H9 (cell line): Measurements from ENCODE around the gene ADAT3. TPM values are rescaled to one million over a fixed set of nuclear protein-coding genes. Genes with fewer than 3 reads are reported as not detected.

Experiments
- DNase-seq: peaks from one replicate; pipeline ENCODE4 v3.0.0-alpha.2; 2017
- H2AFZ ChIP-seq: one replicate; pipeline ENCODE4 v1.6.1; 2013; ENCODE audit warnings: mild to moderate bottlenecking, low read length, control low read depth, moderate library complexity
- H2AK5ac ChIP-seq: 2 replicates; pipeline ENCODE4 v1.6.1; 2013; ENCODE audit warnings: low read length, control low read depth, mixed read lengths; ENCODE audit not compliant: insufficient read length
- H2BK120ac ChIP-seq: one replicate; pipeline ENCODE4 v1.6.1; 2013; ENCODE audit warnings: low read depth, mild to moderate bottlenecking, low read length, control low read depth, inconsistent platforms; ENCODE audit not compliant: poor library complexity, severe bottlenecking
- H2BK12ac ChIP-seq: 2 replicates; pipeline ENCODE4 v1.6.1; 2013; ENCODE audit warnings: low read length, control low read depth, mixed read lengths, low read depth; ENCODE audit not compliant: insufficient read length
- H2BK15ac ChIP-seq: 2 replicates; pipeline ENCODE4 v1.6.1; 2013; ENCODE audit warnings: low read depth, low read length, control low read depth
- H2BK20ac ChIP-seq: one replicate; pipeline ENCODE4 v1.6.1; 2013; ENCODE audit warnings: low read depth, mild to moderate bottlenecking, low read length, control low read depth, inconsistent platforms; ENCODE audit not compliant: poor library complexity, severe bottlenecking
- H2BK5ac ChIP-seq: 2 replicates; pipeline ENCODE4 v1.6.1; 2013; ENCODE audit warnings: low read length, control low read depth, mixed read lengths; ENCODE audit not compliant: insufficient read length
- H3K14ac ChIP-seq: 2 replicates; pipeline ENCODE4 v1.6.1; 2013; ENCODE audit warnings: low read length, control low read depth; ENCODE audit not compliant: insufficient read depth
- H3K18ac ChIP-seq: 2 replicates; pipeline ENCODE4 v1.6.1; 2013; ENCODE audit warnings: low read depth, mild to moderate bottlenecking, mixed read lengths, low read length, control low read depth; ENCODE audit not compliant: insufficient read length
- H3K23ac ChIP-seq: 2 replicates; pipeline ENCODE4 v1.6.1; 2013; ENCODE audit warnings: low read length, control low read depth, mixed read lengths, low read depth; ENCODE audit not compliant: insufficient read length
- H3K23me2 ChIP-seq: 2 replicates; pipeline ENCODE4 v1.6.1; 2013; ENCODE audit warnings: low read depth, mild to moderate bottlenecking, mixed read lengths, low read length, control low read depth; ENCODE audit not compliant: insufficient read length, poor library complexity, severe bottlenecking
- H3K27ac ChIP-seq: 2 replicates; pipeline ENCODE4 v1.5.1; 2013; ENCODE audit warnings: low read length, control low read depth, mixed read lengths, low read depth; ENCODE audit not compliant: insufficient read length
- H3K27me3 ChIP-seq: 2 replicates; pipeline ENCODE4 v1.6.1; 2013; ENCODE audit warnings: low read length, control low read depth, inconsistent platforms; ENCODE audit not compliant: insufficient read depth
- H3K4ac ChIP-seq: 2 replicates; pipeline ENCODE4 v1.6.1; 2013; ENCODE audit warnings: low read depth, mild to moderate bottlenecking, control low read depth, inconsistent platforms, low read length, moderate library complexity
- H3K4me1 ChIP-seq: 2 replicates; pipeline ENCODE4 v1.6.1; 2013; ENCODE audit warnings: low read length, control low read depth, inconsistent platforms; ENCODE audit not compliant: insufficient read depth
- H3K4me2 ChIP-seq: 2 replicates; pipeline ENCODE4 v1.6.1; 2013; ENCODE audit warnings: low read length, control low read depth, mixed read lengths; ENCODE audit not compliant: insufficient read length, insufficient read depth
- H3K56ac ChIP-seq: 2 replicates; pipeline ENCODE4 v1.6.1; 2013; ENCODE audit warnings: low read depth, mild to moderate bottlenecking, mixed read lengths, low read length, control low read depth; ENCODE audit not compliant: insufficient read length
- H3K79me1 ChIP-seq: 2 replicates; pipeline ENCODE4 v1.6.1; 2013; ENCODE audit warnings: low read depth, mild to moderate bottlenecking, moderate library complexity, low read length, control low read depth, inconsistent platforms; ENCODE audit not compliant: insufficient read depth, poor library complexity, severe bottlenecking
- H3K79me2 ChIP-seq: 2 replicates; pipeline ENCODE4 v1.6.1; 2013; ENCODE audit warnings: low read length, control low read depth, inconsistent platforms; ENCODE audit not compliant: insufficient read depth
- H3K9ac ChIP-seq: 2 replicates; pipeline ENCODE4 v1.6.1; 2013; ENCODE audit warnings: low read length, control low read depth, mixed read lengths; ENCODE audit not compliant: insufficient read length; ENCODE audit errors: extremely low read depth
- H3K9me3 ChIP-seq: one replicate; pipeline ENCODE4 v1.6.1; 2013; ENCODE audit warnings: low read depth, low read length, inconsistent platforms; ENCODE audit not compliant: control insufficient read depth
- H3T11ph ChIP-seq: one replicate; pipeline ENCODE4 v1.6.1; 2013; ENCODE audit warnings: mild to moderate bottlenecking, low read length, control low read depth, inconsistent platforms
- H4K20me1 ChIP-seq: one replicate; pipeline ENCODE4 v1.6.1; 2013; ENCODE audit not compliant: control insufficient read depth, insufficient read length, insufficient read depth
- H4K5ac ChIP-seq: 2 replicates; pipeline ENCODE4 v1.6.1; 2013; ENCODE audit warnings: low read depth, mild to moderate bottlenecking, mixed read lengths, low read length, control low read depth; ENCODE audit not compliant: insufficient read length
- H4K8ac ChIP-seq: replicated peaks from 2 replicates; pipeline ENCODE4 v1.6.1; 2013; ENCODE audit warnings: low read length, control low read depth, mixed read lengths, low read depth; ENCODE audit not compliant: insufficient read length
- H4K91ac ChIP-seq: 2 replicates; pipeline ENCODE4 v1.6.1; 2013; ENCODE audit warnings: low read depth, mild to moderate bottlenecking, moderate library complexity, mixed read lengths, low read length, control low read depth; ENCODE audit not compliant: insufficient read length
- H3K27ac Mint-ChIP-seq, 3 experiments: 2 replicates in 2 of 3; 3 replicates in 1 of 3; pipeline ENCODE4 v1.8.0; 2020 to 2021; ENCODE audit warnings: mixed read lengths in 3 of 3, mild to moderate bottlenecking in 1 of 3, moderate library complexity in 1 of 3
- H3K27me3 Mint-ChIP-seq: 2 replicates; pipeline ENCODE4 v1.8.0; 2021; ENCODE audit warnings: low read depth, mild to moderate bottlenecking, moderate library complexity, mixed read lengths
- H3K36me3 Mint-ChIP-seq, 3 experiments: 2 replicates in 2 of 3; 3 replicates in 1 of 3; pipeline ENCODE4 v1.8.0; 2020 to 2021; ENCODE audit warnings: low read depth in 3 of 3, mixed read lengths in 3 of 3; ENCODE audit not compliant: insufficient read depth in 1 of 3
- H3K4me1 Mint-ChIP-seq, 2 experiments: 2 replicates each; pipeline ENCODE4 v1.8.0; 2020; ENCODE audit warnings: mixed read lengths in 2 of 2
- H3K4me3 Mint-ChIP-seq, 2 experiments: 2 replicates in 1 of 2; 3 replicates in 1 of 2; pipeline ENCODE4 v1.8.0; 2020 to 2021; ENCODE audit warnings: mild to moderate bottlenecking in 2 of 2, mixed read lengths in 2 of 2, moderate library complexity in 1 of 2
- H3K9me3 Mint-ChIP-seq, 2 experiments: 2 replicates in 1 of 2; 3 replicates in 1 of 2; pipeline ENCODE4 v1.8.0; 2020; ENCODE audit warnings: mild to moderate bottlenecking in 2 of 2, mixed read lengths in 2 of 2, moderate library complexity in 1 of 2
- CTCF ChIP-seq: fragments of 200-600 bp; sonication (generic); conservative IDR thresholded peaks from 3 replicates; pipeline ENCODE4 v1.8.0; 2021; ENCODE audit warnings: antibody characterized with exemption, mild to moderate bottlenecking
- WGBS: extraction: QIAGEN DNeasy Blood & Tissue Kit; methylation state at CpG from one replicate; pipeline ENCODE4 v1.1.7; 2013; ENCODE audit warnings: missing lambda C conversion rate, low lambda C conversion rate, mixed read lengths; ENCODE audit not compliant: insufficient read length; ENCODE audit errors: extremely low coverage; 5-methylcytosine and 5-hydroxymethylcytosine counted together
- total RNA-seq: library from RNA; stranded (reverse); gene quantifications from 2 replicates; pipeline ENCODE4 v1.2.1, GENCODE V29; 2021

Gene ADAT3
- total RNA-seq, 1 experiment from 2014 or later, result 12.2 TPM

DNA sequence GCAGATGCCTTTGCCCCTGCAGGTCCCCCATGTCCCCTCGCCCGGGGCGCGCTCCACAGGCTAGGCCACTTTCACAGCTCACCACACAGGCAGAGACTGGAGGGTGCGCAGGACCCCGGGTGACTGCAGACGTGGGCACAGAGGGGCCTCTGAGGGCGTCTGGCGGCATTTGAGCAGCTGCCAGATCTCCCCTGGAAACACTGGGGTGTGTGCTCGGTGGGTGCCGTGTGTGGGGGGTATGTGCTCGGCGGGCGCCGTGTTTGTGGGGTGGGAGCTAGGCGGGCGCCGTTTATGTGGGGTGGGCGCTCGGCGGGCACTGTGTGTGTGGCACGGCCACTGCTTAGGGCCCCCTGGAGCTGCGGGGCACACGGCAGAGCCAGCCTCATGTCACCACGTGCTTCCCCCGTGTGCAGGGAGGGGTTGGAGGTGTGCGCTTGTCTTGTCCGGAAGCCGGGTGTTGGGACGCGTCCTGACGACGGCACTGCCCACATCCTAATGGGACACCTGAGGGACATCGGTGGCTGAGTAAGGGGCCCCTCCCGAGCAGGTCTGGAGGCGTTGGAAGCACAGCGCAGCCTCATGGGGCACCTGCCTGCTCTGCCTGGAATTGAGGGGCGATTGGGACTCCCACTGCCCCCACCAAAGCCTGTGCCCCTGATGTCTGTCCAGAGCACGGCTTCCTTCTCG lies 52.5 kb downstream of the ADAT3 start:
- H3K56ac ChIP-seq, result no peak overlapping the region
- H3K79me1 ChIP-seq, result peaks cover 8% of the 10 kb centered on the region
- H3K4ac ChIP-seq, result no peak overlapping the region
- no peaks in the 10 kb centered on the region for H3K27me3 ChIP-seq
- H2BK120ac ChIP-seq, result no peak overlapping the region
- H3K27ac ChIP-seq, result no peak overlapping the region
- H3K9ac ChIP-seq, result no peak overlapping the region
- TF ChIP-seq CTCF, result no peak
- no peaks in the 10 kb centered on the region for H3K27me3 Mint-ChIP-seq
- H2BK5ac ChIP-seq, result no peak overlapping the region
- WGBS, result no CpG with 5 or more reads among the region's 40 CpGs
- H3K36me3 Mint-ChIP-seq, result peaks cover 0 to 10% (median 7%) of the 10 kb centered on the region in 3 experiments; a peak in 5 of 7 replicates
- H3K79me2 ChIP-seq, result peaks cover 26% of the 10 kb centered on the region; the same call in 1 of the 2 replicates
- no peak overlapping the region for H3K27ac Mint-ChIP-seq
- H3K4me2 ChIP-seq, result no peak overlapping the region
- no peak overlapping the region for H4K91ac ChIP-seq
- H3K4me3 Mint-ChIP-seq, result no peak overlapping the region
- no peak overlapping the region for H2BK12ac ChIP-seq
- peaks cover 3 to 15% of the 10 kb centered on the region in 2 experiments; a peak in 3 of 4 replicates for H3K4me1 Mint-ChIP-seq
- no peaks in the 10 kb centered on the region for H3K9me3 Mint-ChIP-seq
- no peak overlapping the region for H2AFZ ChIP-seq
- DNase-seq, result no peak
- H3K23ac ChIP-seq, result no peak overlapping the region
- H3K23me2 ChIP-seq, result no peaks in the 10 kb centered on the region
- no peak overlapping the region for H2BK15ac ChIP-seq
- H3T11ph ChIP-seq, result no peak overlapping the region
- no peak overlapping the region for H4K8ac ChIP-seq
- no peak overlapping the region for H2AK5ac ChIP-seq
- no peaks in the 10 kb centered on the region for H3K4me1 ChIP-seq
- H2BK20ac ChIP-seq, result no peak overlapping the region
- no peak overlapping the region for H4K5ac ChIP-seq
- H3K14ac ChIP-seq, result no peak overlapping the region
- H3K18ac ChIP-seq, result no peak overlapping the region
- no peaks in the 10 kb centered on the region for H3K9me3 ChIP-seq
- H4K20me1 ChIP-seq, result peaks cover 2% of the 10 kb centered on the region
